GM13976 (cell line): ENCODE data around the gene CD72.

Source experiments
- DNase-seq: peaks from one replicate; pipeline ENCODE4 v3.0.0; 2012; ENCODE audit warnings: low spot score
- CTCF ChIP-seq: IDR thresholded peaks from 2 replicates; pipeline ENCODE4 v1.5.1; 2012; ENCODE audit warnings: borderline replicate concordance, mild to moderate bottlenecking; ENCODE audit not compliant: insufficient read depth; ENCODE audit errors: extremely low read depth, missing control alignments, control extremely low read depth
- in situ Hi-C: fragments of 300-500 bp; cut with MboI; formaldehyde crosslinking; loops from one replicate; pipeline ENCODE4 v1.12.0; 2022; ENCODE audit warnings: low sequenced_read_pairs, mixed read lengths, inconsistent platforms; ENCODE audit not compliant: unreplicated experiment

The CD72 gene

GRCh38 chr9:35618325-35618727, at the start of gene CD72:
Gene CD72, minus strand, starts transcription at chr9:35618413. Its CDS starts 110 bp downstream, at chr9:35618303.
- no peak for DNase-seq
- in situ Hi-C loops = no loop called here
- no peak for TF ChIP-seq CTCF

- no peak for TF ChIP-seq CTCF
- no peak for DNase-seq
- in situ Hi-C loops = no loop called here
These were observed 49.7 kb upstream of the CD72 start for GRCh38 chr9:35667939-35668338.

- in situ Hi-C loops = no loop called here
- DNase-seq = no peak
- TF ChIP-seq CTCF = no peak
These were observed 48.3 kb upstream of the CD72 start for GRCh38 chr9:35666549-35666948.

- in situ Hi-C loops = no loop called here
- TF ChIP-seq CTCF = no peak
- no peak for DNase-seq
These were observed 47.8 kb upstream of the CD72 start for GRCh38 chr9:35666045-35666444.

- no peak for TF ChIP-seq CTCF
- in situ Hi-C loops = no loop called here
- no peak for DNase-seq
These were observed 47.2 kb upstream of the CD72 start for GRCh38 chr9:35665471-35665818.

GRCh38 chr9:35664531-35665470, 46.6 kb upstream of the CD72 start, which contains the start of gene ARHGEF39:
Gene ARHGEF39, minus strand, starts transcription at chr9:35665195. Its CDS starts 26 bp downstream, at chr9:35665169.
- DNase-seq = peak; percentile 94
- peak; percentile 51 for TF ChIP-seq CTCF
- in situ Hi-C loops = no loop called here
